ENCODE results near the gene PGC.

Gene PGC

GRCh38 chr6:41746107-41746506, 1.1 kb downstream of the PGC start:
- DNase-seq (ENCODE audit: low spot score) = no peak

DNA sequence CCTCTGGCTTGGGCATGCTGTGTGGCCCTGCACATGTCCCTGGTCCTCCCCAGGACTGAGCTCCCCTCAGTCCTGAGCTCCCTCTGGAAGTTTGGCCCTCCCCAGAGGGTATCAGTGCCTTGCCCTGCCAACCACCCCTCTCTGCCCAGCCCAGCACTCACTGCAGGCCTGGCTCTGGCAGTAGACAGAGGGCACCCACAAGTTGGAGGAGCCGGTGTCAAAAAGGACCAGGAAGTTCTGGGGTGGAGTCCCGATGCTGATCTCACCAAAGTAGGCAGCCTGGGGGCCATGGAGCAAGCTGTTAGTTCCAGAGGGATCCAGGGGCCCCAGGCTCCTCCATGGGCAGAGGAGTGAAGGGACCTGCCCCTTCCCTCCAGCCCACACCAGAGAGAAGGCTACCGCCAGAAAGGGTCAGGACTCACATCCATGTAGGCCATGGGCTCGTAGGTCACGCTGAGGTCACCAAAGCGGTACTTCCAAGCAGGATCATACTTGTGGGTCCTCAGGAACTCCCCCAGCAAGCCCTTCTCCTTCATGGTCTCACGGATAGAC, 2.9 kb downstream of the PGC start:
- DNase-seq (ENCODE audit: low spot score) = no peak

DNA sequence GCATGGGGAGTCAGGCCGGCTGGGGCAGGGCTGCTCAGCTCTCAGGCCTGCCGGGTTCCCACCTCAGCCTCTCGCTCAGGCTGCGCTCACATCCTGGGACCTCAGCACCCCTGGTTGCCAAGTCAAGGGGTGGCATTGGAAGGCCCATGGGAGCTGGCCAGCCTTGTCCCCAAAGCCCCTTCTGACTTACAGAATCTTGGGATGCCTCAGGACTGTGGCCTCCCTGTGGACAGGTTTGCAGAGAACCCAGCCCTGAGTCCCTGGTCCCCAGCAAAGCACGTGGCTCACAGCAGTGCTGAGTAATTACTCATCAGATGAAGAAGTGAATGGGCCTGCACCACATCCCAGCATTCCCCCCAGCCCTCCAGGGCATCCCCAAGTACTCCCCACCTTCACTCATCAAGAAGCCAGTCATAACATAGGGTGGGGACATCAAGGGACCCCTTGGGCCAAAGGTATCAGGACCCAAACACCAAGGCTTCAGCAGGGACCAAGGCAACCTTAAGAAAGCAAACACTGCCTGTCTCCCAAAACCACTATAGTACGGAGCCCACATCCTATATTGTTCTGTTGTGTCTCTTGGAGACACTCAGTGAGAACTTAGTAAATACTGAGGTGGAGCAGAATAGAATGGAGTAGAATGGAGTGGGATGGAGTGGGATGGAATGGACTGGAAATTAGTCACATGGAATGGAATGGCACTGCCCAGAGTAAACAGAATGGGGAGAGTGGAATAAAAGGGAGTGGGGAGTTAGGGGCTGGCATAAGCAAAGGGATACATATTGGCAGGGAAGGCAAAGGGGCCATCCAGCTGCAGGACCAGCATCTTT, 3.6 kb downstream of the PGC start:
- DNase-seq (ENCODE audit: low spot score) = no peak

GRCh38 chr6:41741625-41742490, 5.3 kb downstream of the PGC start:
- DNase-seq (ENCODE audit: low spot score) = no peak

DNA sequence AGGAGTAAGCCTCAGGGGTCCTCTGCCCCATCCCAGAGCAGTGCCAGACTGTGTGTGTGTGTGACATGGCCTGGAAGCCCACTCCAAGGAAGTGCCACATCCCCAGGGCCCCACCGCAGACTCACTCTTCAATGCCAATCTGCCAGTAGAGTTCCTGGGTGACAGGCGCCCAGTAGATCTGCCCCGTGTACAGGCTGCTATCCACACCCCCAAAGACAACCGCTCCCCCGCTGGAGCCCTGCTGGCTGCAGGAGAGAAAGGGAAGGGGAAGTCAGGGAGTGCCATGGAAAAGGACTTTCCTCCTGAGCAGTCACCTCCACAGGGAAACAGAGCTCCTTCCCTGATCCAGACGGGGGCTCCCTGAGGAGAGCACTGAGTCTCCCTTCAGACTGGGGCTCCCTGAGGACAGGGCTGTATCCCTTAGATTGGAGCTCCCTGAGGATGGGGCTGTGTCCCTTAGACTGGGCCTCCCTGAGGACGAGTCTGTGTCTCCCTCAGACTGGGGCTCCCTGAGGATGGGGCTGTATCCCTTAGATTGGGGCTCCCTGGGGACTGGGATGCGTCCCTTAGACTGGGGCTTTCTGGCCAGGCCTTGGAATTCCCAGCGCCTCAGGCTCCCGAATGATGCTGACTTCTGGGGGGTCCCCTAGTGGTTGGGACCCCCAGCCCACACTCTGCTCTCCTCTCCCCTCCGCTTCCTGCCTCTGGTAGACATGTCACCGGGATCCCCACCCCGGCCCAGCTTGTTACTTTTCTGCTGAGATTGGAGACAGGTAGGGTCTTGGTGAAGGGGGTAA, 6.6 kb downstream of the PGC start:
- no peak for DNase-seq (ENCODE audit: low spot score)

DNA sequence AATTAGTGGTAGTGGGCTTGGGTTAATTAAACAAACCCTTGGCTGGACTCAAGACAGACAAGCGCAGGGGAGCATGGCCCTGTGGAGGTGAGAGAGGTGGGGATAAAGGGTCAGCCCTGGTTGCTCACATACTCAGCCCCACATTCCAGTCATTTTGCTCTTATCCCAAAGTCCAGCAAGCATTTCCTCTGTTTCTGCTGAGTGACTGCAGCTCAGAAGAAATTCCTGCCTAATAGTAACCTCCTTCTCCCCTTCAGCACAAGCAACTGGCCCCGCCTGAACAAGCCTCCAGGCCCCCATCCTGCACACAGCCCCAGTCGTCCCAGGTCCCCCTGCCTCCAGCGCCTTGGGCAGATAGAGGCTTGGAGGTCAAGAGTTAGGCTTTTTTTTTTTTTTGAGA, 8.2 kb downstream of the PGC start:
- no peak for DNase-seq (ENCODE audit: low spot score)

DNA sequence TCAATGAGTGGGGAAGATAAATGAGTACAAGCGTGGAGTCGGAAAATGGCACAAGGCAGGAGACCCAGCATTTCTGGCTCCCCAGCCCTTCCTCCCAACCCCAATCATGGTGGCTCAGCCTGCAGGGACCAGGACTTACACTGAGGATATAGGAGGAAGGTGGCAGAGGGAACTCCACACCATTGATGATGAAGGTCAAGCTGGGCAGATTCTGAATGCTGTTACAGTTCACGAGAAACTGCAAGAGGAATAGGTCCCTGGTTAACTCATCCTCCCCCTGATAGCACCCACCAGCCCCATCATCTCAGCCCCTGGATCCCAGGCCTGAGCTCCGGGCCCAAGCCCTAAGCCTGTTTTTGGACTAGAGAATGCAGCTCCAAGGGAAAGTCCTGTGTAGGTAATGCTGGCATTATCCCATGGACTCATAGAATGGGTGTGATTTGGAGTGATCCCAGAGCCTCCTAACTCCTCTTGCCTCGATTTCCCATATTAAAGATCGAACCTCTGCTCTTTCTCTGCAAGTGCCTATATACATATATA, 9.5 kb downstream of the PGC start:
- no peak for DNase-seq (ENCODE audit: low spot score)

DNA sequence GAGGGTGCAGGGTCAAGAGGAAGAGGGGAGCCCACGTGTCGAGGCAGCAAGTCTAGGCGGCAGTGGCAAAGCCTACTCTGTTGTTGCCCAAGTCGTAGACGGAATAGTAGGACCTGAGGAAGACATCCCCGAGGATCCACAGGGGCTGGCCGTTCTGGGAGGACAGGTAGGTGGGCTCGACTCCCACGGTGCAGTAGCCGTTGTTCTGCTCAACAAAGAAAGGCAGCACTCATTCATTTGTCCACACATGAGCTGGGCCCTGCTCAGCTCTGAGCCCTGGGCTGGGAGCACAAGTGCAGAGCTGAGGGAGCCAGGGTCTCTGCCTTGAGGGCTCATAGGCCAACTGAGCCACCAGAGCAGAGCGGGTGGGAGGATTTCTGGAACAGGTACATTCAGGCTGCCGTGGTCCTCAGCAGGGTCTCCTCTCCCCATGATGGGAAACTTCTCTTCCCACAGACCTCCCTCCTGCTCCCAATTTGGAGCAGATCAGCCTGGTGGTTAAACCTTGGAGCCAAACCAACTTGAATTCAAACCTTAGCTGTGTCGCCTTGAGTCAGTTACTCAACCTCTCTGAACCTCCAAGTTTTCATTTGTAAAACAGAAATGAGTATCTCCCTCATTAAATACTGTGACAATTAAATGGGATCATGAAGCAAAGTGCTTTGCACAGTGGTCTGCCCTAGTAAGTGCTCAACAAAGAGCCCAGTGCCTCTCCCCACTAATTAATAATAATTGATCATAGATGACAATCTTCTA, 10.2 kb downstream of the PGC start:
- no peak for DNase-seq (ENCODE audit: low spot score)

DNA sequence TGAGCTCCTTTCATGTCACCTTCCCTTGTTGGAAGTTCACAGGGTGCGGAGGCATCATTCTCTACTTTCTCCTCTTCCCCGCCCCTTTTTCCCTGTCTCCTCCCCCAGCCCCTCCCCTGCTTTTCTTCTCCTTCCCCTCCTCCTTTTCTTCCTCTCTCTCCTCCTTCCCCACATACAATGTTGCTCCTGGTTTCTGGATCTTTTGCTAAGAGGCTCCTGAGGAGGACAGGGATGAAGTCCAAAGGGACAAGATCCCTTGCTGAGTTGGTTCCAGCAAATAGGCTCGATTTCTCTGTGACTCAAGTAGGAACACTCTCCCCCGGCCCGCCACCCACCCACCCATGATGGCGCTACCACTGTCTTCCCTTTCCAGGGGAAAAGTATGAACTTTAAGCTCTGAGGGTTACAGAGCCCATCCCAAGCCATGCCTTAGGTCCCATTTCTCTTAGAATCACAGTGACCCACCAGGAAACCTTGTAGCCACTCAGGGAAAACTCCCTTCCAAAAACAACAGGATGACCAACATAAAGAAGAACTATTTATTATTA, 10.9 kb downstream of the PGC start:
- no peak for DNase-seq (ENCODE audit: low spot score)

DNA sequence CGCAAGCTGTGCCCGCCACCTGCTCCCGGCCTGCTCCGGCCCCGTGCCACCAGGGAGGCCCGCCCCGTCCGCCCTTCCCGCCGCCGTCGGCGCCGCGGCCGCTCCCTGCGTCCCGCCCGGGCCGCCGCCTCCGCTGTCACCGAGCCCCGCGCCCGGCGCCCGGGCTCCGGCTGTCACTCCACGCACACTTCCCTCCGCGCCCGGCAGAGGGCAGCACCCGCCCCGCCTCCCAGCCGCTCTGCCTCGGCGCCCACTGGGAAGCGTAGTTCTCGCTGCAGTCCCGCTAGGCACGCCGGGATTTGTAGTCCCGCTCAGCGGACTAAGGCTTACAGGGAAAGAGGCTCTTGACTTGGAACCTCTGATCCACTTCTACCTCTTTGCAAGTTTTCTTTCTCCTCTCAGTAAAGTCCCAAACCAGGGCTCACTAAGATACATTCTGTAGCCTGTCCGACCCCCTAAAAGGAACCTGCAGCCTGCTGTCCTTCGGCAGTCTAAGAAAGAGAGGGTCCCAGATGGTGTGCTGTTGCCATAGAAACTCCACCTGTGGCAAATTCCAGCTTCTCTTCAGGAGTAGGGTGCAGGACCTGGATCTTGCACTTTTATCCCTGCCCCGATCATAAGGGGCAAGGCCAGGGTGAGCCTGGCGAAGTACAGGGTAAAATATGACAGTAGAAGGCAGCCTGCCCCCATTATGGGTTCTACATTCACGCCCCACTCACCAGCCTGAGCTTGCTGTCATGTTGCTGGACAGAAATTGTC, 11.6 kb downstream of the PGC start, which contains the start of gene TFEB:
Gene TFEB, minus strand, starts transcription at position 182 of the 759 bp plus-strand sequence. CDS start 44,395 bp downstream, outside the sequence.
- DNase-seq (ENCODE audit: low spot score) = peak; percentile 92

- DNase-seq (ENCODE audit: low spot score) = peak; percentile 93
These were observed 12.4 kb downstream of the PGC start for GRCh38 chr6:41734666-41735426.

DNA sequence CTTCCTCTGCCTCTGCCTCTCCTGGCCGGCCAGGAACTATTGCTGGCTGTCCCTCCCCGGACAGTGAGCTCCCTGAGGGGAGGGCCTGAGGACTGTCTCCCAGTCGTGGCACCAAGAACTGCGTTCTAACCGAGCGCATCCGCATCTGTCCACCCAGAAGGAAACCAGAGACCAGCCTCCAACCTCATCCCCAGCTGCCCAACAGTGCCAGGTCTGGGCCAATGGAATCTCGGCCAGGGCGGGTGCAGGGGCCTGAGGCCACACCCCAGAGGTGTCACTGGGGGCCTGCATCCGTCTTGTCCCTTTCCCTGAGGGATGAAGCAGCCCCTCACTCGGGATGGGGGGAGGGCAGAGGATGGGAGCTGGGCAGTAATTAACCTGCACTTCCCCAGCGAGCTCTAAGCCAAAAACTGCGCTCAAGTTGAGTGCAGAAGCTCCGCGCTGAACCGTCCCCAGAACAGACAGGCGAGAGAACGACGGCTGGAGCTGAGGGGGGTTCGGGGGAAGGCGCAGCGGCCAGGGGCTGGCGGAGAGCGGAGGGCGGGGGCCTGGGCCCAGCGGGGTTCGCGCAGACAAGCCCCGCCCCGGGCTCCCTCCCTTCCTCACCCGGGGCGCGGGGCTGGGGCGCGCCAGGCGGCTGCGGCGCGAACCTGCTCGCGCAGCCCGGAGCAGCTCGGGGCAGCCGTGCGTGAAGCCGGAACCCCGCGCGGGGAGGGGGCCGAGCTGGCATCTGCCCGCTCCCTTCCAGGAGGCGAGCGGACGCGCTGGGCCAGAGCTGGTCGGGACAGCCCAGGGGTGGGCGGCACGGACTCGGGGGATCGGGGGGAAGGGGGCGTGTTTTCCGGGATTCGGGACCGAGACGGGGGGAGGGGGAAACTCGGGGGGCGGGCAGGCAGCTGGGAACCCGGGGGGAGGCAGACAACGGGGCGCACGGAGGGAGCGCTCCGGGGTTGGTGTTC, 13.2 kb downstream of the PGC start:
- DNase-seq (ENCODE audit: low spot score) = peak; percentile 91

GRCh38 chr6:41733360-41733706, 13.9 kb downstream of the PGC start:
- no peak for DNase-seq (ENCODE audit: low spot score)

- DNase-seq (ENCODE audit: low spot score) = no peak
These were observed 14.4 kb downstream of the PGC start for GRCh38 chr6:41732591-41733359.

DNA sequence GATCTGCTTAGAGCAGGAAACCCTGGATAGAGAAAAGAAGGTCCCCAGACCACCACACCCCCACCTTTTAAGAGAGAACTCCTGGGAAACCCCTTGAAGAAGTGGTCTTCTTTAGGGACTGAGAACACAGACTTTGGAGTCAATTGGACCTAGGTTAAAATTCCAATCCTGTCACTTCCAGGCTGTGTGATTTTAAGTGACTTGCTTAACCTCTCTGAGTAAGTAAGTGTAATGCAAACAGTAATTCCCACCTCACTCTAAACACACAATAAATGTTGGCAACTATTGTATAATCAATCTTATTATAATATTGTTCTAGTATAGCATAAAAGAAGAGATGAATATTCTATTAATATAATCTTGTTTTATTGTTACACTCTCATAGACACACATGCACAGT, 15.0 kb downstream of the PGC start:
- DNase-seq (ENCODE audit: low spot score) = no peak

DNA sequence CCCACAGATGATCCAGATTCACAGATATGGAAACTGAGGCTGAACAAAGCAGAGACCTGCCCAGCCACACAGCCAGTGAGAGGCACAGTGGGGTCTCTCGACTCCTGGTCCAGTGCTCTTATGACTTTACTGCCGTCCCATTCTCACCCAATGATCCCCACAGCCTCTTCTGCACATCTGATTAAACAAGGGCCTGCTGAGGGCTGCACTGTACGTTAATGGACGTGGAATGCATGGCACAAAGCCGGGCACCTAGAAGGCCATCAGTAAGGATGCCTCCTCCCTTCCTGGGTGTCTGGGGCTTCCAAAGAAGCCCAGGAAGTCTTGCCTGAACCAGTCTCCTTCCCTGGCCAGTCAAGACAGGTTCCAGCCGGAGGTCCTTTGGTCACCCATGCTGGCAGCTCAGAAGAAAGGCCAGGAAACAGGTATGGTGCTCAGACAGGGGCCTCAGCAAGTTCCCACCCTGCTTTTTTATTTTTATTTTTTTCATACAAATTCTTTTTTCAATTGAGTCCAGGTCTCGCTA, 15.6 kb downstream of the PGC start:
- DNase-seq (ENCODE audit: low spot score) = no peak

Measured in putamen (tissue), 1 donor.